ENCODE results near the gene MOV10. TPM values are rescaled to one million over a fixed set of nuclear protein-coding genes. Genes with fewer than 3 reads are reported as not detected.

Gene MOV10
- total RNA-seq, 1 donor from 2014 or later: 10.4 TPM

- ATAC-seq (ENCODE audit: poor library complexity) (no peak), DNase-seq (no peak)
- intact Hi-C loops (cut with DNase I): no loop called here
These were observed 7.5 kb upstream of the MOV10 start for GRCh38 chr1:112666946-112667345.

GRCh38 chr1:112672009-112672408 lies 2.5 kb upstream of the MOV10 start:
- DNase-seq: no peak
- intact Hi-C loops (cut with DNase I): no loop called here
- ATAC-seq (ENCODE audit: poor library complexity): no peak

- intact Hi-C loops (cut with DNase I): no loop called here
- DNase-seq (no peak), ATAC-seq (ENCODE audit: poor library complexity) (no peak)
These were observed 1.6 kb upstream of the MOV10 start for GRCh38 chr1:112672842-112673241.

- DNase-seq (peak; percentile 74), ATAC-seq (ENCODE audit: poor library complexity) (peak; percentile 66)
These were observed 643 bp upstream of the MOV10 start for GRCh38 chr1:112673592-112674439.

DNA sequence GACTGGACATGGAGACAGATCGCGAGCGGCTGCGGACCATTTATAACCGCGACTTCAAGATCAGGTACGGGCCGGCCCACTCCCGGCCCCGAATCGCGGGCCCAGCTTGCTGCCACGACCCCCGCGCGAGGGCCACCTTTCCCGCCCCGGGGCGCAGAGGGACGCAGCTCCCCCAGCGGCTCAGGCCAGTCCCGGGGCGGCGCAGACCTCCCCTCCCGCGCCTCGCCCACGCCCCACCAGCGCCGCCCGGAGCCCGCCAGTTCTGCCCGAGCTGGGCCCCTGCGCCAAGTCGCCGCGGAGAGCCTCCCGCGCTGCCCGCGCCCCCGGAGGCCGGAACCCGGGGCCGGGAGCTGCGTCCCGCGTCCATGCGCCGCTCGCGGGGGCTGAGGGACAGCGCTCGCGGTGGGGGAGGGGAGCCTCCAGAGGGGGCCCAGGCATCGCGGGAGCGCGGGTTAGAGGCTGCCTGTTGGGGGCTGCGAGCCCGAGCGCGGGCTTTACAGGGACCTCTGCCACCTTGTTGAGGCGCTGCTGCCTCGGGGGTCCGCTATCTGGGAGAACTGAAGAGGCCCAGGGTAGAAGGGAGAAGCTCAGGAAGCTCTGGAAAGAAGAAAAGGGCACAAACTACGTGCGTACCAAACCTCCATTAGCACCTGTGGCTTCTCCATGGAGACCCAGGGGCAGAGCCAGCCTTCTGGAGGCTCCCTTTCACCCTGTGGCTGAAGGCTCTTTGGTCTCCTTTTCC lies 698 bp downstream of the MOV10 start:
- DNase-seq (peak; percentile 63), ATAC-seq (ENCODE audit: poor library complexity) (peak; percentile 79)
- intact Hi-C loops (cut with DNase I): loop anchor here (2.0 kb wide), 1 partner anchor 32 kb away; the partner anchor contains the start of gene RHOC

More at GRCh38 chr1:112673592-112674439, 643 bp upstream of the MOV10 start:
- intact Hi-C loops (cut with DNase I): loop anchor here (2.0 kb wide), 1 partner anchor 33 kb away; the partner anchor contains the start of gene RHOC

- ATAC-seq (ENCODE audit: poor library complexity) (no peak), DNase-seq (no peak)
- intact Hi-C loops (cut with DNase I): loop anchor here (2.0 kb wide), 1 partner anchor 31 kb away; the partner anchor contains the start of gene RHOC
These were observed 1.4 kb downstream of the MOV10 start for GRCh38 chr1:112675728-112676381.

GRCh38 chr1:112676543-112676942 lies 2.1 kb downstream of the MOV10 start:
- ATAC-seq (ENCODE audit: poor library complexity) (no peak), DNase-seq (no peak)
- intact Hi-C loops (cut with DNase I): no loop called here

DNA sequence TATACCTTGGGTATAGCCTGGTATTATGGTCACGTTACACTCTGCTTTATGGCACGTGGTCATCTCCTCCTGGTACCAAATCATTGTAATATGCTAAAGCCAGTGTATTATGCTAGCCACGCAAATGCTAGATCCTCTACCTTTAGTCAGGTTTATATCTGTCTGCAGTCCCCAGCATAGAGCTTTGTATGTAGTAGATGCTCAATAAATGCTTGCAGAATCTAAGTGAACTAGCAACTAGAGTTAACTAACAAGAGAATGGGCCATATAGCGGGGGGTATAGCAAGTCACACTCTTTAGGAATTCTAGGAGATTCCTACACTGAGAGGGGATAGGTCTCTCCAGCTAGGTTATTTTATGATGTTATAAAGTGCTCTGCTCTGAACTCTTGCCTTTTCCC lies 3.0 kb downstream of the MOV10 start:
- ATAC-seq (ENCODE audit: poor library complexity) (no peak), DNase-seq (no peak)
- intact Hi-C loops (cut with DNase I): no loop called here

DNA sequence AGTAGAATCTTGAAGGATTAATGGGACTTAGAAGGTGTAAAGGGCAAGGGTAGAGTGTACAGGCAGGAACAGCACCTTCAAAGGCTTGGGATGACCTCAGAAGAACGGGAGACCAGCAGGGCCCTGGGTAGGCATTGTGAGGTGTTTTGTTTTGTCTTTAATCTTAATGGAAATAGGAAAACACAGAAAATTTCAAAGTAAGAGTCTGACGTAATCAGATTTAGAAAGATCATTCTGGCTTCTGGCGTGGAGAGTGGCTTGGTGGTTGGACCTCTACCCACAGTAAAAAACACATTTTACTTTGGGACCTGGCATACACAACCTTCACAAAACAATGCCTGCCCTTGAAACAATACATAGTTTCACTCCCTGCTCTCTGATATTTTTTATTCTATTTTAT lies 4.1 kb downstream of the MOV10 start:
- ATAC-seq (ENCODE audit: poor library complexity) (no peak), DNase-seq (no peak)
- intact Hi-C loops (cut with DNase I): no loop called here

DNA sequence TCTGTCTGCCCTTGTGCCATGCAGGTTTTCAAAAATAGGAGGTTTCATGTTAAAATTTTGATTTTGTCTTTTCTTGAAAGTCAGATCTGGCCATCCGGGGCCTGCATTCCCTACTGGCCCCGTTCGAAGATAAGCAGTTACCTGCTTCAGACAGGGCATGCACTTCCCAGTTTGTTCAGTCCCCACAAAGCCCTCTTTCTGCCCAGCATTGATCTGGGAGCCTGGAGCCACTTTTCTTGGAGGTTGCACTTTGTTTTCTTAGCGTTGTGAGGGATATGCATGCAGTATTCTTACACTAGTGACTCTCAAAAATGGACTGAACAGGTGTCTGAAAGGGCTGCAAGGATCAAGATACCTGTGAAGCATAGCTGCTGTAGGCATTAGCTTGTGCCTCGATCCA lies 11.5 kb downstream of the MOV10 start:
- DNase-seq (no peak), ATAC-seq (ENCODE audit: poor library complexity) (no peak)
- intact Hi-C loops (cut with DNase I): no loop called here

- intact Hi-C loops (cut with DNase I): no loop called here
- ATAC-seq (ENCODE audit: poor library complexity): no peak
- DNase-seq: no peak
These were observed 12.0 kb downstream of the MOV10 start for GRCh38 chr1:112686417-112686816.

DNA sequence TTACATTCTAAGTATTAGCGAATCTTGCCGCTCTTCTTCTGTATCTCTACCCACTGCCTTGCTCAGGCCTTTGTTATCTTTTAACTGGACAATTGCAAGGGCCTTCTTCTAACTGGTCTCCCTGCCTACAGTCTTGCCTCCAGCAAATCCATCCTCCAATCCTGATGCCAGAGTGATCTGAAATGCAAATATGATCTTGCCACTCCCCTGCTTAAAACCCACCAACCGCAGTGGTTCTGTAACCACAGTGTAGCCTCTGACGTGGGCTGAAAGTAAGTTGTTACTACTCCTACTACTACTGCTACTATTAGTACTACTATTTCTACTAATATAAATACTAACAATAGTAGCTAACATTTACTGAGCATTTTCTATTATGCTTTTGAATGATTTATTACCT lies 12.4 kb downstream of the MOV10 start:
- DNase-seq: no peak
- intact Hi-C loops (cut with DNase I): no loop called here
- no peak for ATAC-seq (ENCODE audit: poor library complexity)

GRCh38 chr1:112687361-112687760 lies 12.9 kb downstream of the MOV10 start:
- intact Hi-C loops (cut with DNase I): no loop called here
- no peak for ATAC-seq (ENCODE audit: poor library complexity)
- no peak for DNase-seq

GRCh38 chr1:112687785-112688496 lies 13.5 kb downstream of the MOV10 start:
- intact Hi-C loops (cut with DNase I): no loop called here
- DNase-seq: no peak
- no peak for ATAC-seq (ENCODE audit: poor library complexity)

DNA sequence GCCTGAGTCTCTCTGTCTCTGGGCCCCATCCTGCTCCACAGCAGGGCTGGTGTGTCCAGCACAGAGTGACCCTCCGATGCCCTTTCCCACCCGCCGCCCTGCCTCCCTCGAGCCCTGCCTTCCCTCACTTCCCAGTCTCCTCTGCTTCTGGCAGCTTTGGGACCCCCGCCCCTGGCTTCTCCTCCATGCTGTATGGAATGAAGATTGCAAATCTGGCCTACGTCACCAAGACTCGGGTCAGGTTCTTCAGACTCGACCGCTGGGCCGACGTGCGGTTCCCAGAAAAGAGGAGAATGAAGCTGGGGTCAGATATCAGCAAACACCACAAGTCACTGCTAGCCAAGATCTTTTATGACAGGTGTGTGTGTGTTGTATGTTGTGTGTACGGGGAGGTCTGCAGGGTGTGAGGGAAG lies 14.3 kb downstream of the MOV10 start:
- ATAC-seq (ENCODE audit: poor library complexity): peak; percentile 56
- peak; percentile 65 for DNase-seq
- intact Hi-C loops (cut with DNase I): no loop called here

GRCh38 chr1:112689196-112689841 lies 14.9 kb downstream of the MOV10 start:
- ATAC-seq (ENCODE audit: poor library complexity) (peak; percentile 26), DNase-seq (no peak)
- intact Hi-C loops (cut with DNase I): no loop called here

GRCh38 chr1:112689842-112690237 lies 15.4 kb downstream of the MOV10 start:
- DNase-seq (no peak), ATAC-seq (ENCODE audit: poor library complexity) (no peak)
- intact Hi-C loops (cut with DNase I): no loop called here

- intact Hi-C loops (cut with DNase I): no loop called here
- ATAC-seq (ENCODE audit: poor library complexity): no peak
- DNase-seq: no peak
These were observed 18.2 kb downstream of the MOV10 start for GRCh38 chr1:112692681-112693080.

Data from Right ventricle myocardium superior (tissue), 1 donor.